Measurements from ENCODE around the gene SLC1A6.

- TF ChIP-seq, protein P1, sequence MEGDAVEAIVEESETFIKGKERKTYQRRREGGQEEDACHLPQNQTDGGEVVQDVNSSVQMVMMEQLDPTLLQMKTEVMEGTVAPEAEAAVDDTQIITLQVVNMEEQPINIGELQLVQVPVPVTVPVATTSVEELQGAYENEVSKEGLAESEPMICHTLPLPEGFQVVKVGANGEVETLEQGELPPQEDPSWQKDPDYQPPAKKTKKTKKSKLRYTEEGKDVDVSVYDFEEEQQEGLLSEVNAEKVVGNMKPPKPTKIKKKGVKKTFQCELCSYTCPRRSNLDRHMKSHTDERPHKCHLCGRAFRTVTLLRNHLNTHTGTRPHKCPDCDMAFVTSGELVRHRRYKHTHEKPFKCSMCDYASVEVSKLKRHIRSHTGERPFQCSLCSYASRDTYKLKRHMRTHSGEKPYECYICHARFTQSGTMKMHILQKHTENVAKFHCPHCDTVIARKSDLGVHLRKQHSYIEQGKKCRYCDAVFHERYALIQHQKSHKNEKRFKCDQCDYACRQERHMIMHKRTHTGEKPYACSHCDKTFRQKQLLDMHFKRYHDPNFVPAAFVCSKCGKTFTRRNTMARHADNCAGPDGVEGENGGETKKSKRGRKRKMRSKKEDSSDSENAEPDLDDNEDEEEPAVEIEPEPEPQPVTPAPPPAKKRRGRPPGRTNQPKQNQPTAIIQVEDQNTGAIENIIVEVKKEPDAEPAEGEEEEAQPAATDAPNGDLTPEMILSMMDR (conservative IDR thresholded peaks at IDR 0.05 in 1 of 2, IDR thresholded peaks at IDR 0.05 in 1 of 2; ENCODE audit: extremely low read depth in 1 of 2, insufficient read depth in 1 of 2, low read depth in 1 of 2, low read length in 2 of 2) = no peak
- no peak for TF ChIP-seq EZH2 (IDR thresholded peaks at IDR 0.05; ENCODE audit: borderline replicate concordance, low read length)
These were observed 13.1 kb upstream of the SLC1A6 start for GRCh38 chr19:14992780-14993179.
